OCI-LY3 (cell line): ENCODE data around the gene ITIH5.

Experiments used
- H2AFZ ChIP-seq: fragments of 200-600, 300-600 bp; shearing (Covaris generic); 2 replicates; pipeline ENCODE4 v1.6.0; 2014; ENCODE audit warnings: antibody characterized with exemption, low read depth, low read length
- H3K27ac ChIP-seq: fragments of 200-600, 300-600 bp; sonication (generic); 2 replicates; pipeline ENCODE4 v1.5.1; 2014; ENCODE audit warnings: mild to moderate bottlenecking, low read length, moderate library complexity, mixed read lengths
- H3K27me3 ChIP-seq: fragments of 200-600, 300-600 bp; sonication (generic); 2 replicates; pipeline ENCODE4 v1.6.1; 2014; ENCODE audit warnings: low read depth, low read length, mixed read lengths
- H3K36me3 ChIP-seq: fragments of 200-600, 300-600 bp; sonication (generic); replicated peaks from 2 replicates; pipeline ENCODE3; 2014; ENCODE audit warnings: low read depth, low read length, mixed read lengths
- H3K4me1 ChIP-seq: fragments of 300-600, 200-600 bp; sonication (generic); 2 replicates; pipeline ENCODE4 v1.6.1; 2014; ENCODE audit warnings: low read length, mixed read lengths
- H3K4me2 ChIP-seq: fragments of 200-600, 300-600 bp; sonication (generic); 2 replicates; pipeline ENCODE4 v1.6.1; 2014; ENCODE audit warnings: low read length, mixed read lengths
- H3K4me3 ChIP-seq: fragments of 300-600, 200-600 bp; sonication (generic); 2 replicates; pipeline ENCODE4 v1.5.1; 2014; ENCODE audit warnings: antibody characterized with exemption, mild to moderate bottlenecking, low read length, moderate library complexity
- H3K79me2 ChIP-seq: fragments of 300-600, 200-600 bp; shearing (Covaris generic); 2 replicates; pipeline ENCODE4 v1.6.1; 2014; ENCODE audit warnings: mild to moderate bottlenecking, low read length, mixed read lengths
- H3K9ac ChIP-seq: fragments of 300-600, 200-600 bp; shearing (Covaris generic); 2 replicates; pipeline ENCODE4 v1.6.0; 2014; ENCODE audit warnings: mild to moderate bottlenecking, low read length, moderate library complexity
- H3K9me3 ChIP-seq: fragments of 200-600, 300-600 bp; shearing (Covaris generic); 2 replicates; pipeline ENCODE4 v1.6.1; 2014; ENCODE audit warnings: low read length, mixed read lengths; ENCODE audit not compliant: insufficient read depth
- H4K20me1 ChIP-seq: fragments of 200-600, 300-600 bp; sonication (generic); 2 replicates; pipeline ENCODE4 v1.6.1; 2016; ENCODE audit warnings: low read length, mixed read lengths; ENCODE audit not compliant: insufficient read depth
- EZH2phosphoT487 ChIP-seq: fragments of 200-600 bp; shearing (Covaris generic); IDR thresholded peaks from 2 replicates; pipeline ENCODE4 v1.6.1; 2018; ENCODE audit warnings: antibody characterized with exemption, mixed run types, low read depth
- TF ChIP-seq, protein P1 (sequence below): fragments of 200-600, 300-600 bp; sonication (generic); IDR thresholded peaks from 2 replicates; pipeline ENCODE4 v1.5.1; 2014; ENCODE audit warnings: antibody characterized with exemption, low read length, low read depth

ITIH5 gene

DNA sequence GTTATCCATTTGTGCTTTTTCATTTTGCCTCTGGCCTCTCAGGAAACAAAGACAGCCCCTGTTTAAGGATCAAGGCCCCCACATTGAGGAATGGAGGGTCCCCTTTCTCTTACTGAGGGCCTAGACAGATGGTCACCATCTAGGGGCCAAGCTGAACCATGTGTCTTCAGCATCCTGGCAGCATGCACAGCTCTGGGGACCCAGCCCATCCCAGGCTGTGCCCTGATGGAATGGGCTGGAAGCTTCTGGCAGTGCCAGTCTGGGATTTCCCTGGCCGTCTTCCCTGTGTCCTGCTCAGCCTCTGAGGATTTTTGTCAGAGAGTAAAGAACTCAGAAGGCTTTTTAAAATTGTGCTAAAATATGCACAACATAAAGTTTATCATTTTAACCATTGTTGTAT lies 116.8 kb downstream of the ITIH5 start:
- no peak for TF ChIP-seq EZH2phosphoT487
- TF ChIP-seq, protein P1, sequence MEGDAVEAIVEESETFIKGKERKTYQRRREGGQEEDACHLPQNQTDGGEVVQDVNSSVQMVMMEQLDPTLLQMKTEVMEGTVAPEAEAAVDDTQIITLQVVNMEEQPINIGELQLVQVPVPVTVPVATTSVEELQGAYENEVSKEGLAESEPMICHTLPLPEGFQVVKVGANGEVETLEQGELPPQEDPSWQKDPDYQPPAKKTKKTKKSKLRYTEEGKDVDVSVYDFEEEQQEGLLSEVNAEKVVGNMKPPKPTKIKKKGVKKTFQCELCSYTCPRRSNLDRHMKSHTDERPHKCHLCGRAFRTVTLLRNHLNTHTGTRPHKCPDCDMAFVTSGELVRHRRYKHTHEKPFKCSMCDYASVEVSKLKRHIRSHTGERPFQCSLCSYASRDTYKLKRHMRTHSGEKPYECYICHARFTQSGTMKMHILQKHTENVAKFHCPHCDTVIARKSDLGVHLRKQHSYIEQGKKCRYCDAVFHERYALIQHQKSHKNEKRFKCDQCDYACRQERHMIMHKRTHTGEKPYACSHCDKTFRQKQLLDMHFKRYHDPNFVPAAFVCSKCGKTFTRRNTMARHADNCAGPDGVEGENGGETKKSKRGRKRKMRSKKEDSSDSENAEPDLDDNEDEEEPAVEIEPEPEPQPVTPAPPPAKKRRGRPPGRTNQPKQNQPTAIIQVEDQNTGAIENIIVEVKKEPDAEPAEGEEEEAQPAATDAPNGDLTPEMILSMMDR = no peak
- H3K9ac ChIP-seq = no peak overlapping the region
- no peaks in the 10 kb centered on the region for H3K36me3 ChIP-seq
- H3K4me3 ChIP-seq = no peak overlapping the region
- H4K20me1 ChIP-seq = no peaks in the 10 kb centered on the region
- H2AFZ ChIP-seq = no peak overlapping the region
- H3K27me3 ChIP-seq = no peaks in the 10 kb centered on the region
- H3K9me3 ChIP-seq = no peaks in the 10 kb centered on the region
- H3K79me2 ChIP-seq = no peaks in the 10 kb centered on the region
- no peaks in the 10 kb centered on the region for H3K4me1 ChIP-seq
- no peak overlapping the region for H3K27ac ChIP-seq
- no peak overlapping the region for H3K4me2 ChIP-seq

DNA sequence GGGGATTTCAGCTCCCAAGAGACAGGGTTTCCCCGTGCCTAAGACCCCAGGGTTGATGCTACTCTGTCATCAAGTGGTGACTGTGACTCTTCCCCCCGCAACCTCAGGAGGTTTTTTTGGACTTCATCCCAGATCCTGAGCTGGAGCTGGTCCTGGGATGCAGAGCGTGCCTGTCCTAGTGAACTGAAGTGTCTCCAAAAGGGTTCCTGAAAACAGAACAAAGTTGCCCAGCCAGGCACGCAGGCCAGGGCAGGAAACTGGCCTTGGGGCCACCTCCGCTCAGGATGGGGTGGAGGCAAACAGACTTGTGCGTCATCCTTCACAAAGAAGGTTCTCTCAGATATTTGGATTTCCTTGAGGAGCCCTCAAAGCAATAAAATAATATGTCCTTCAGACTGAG lies 118.9 kb downstream of the ITIH5 start:
- no peak overlapping the region for H2AFZ ChIP-seq
- H3K9me3 ChIP-seq = no peaks in the 10 kb centered on the region
- H3K79me2 ChIP-seq = no peaks in the 10 kb centered on the region
- H3K9ac ChIP-seq = no peak overlapping the region
- no peak overlapping the region for H3K4me3 ChIP-seq
- peaks cover 6% of the 10 kb centered on the region; the same call in 1 of the 2 replicates for H3K4me1 ChIP-seq
- H3K4me2 ChIP-seq = no peak overlapping the region
- no peak overlapping the region for H3K27ac ChIP-seq
- TF ChIP-seq, protein P1 = no peak
- TF ChIP-seq EZH2phosphoT487 = no peak
- no peaks in the 10 kb centered on the region for H3K36me3 ChIP-seq
- no peaks in the 10 kb centered on the region for H3K27me3 ChIP-seq
- H4K20me1 ChIP-seq = no peaks in the 10 kb centered on the region

DNA sequence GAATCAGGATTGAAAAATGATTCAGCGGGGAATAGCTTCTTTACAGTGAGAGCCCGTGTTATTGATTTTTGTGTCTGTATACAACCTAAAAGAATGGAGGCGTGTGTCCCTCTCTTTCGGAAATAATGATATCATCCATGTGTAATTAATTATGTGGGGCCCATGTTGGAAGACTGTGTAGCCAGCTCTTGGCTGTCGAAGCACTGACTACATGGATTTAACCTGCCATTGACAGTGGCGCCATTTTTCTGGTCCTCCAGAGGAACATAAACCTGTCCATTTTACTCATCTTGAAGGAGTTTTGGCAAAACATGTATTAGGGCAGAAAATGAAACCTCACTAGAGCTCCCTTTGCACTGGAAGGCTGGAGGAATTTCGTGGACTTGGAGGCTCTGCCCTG lies 119.6 kb downstream of the ITIH5 start:
- no peak overlapping the region for H3K27ac ChIP-seq

DNA sequence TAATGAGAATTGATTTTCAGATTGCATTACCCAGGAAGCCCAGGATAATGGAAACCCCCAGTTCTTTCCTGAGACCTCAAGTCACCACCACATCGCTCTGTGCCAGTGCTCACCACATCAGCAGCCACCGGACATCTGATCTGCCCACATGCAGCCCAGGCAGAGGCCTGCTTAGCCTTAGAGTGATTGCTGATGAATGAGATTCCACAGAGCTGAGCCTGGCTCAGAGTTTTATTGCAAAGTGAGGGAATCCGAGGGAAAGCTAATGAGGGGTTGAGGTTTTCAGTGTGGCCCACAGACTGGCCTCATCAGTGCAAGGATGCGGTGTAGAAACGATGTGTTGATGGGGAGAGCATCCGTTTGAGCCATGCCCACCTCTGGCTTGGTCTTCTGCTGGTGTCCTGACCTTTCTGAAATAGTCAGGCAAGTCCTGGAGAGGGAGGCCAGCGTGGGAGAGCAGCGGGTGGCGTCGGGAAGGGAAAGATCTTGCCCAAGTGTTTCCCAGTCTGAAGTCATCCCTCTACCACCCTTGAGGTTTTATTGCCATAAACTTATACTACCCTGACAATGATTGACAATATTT lies 120.3 kb downstream of the ITIH5 start:
- Histone ChIP-seq H3K79me2 (no peaks in the 10 kb centered on the region), H3K4me3 (no peak overlapping the region), H3K9ac (no peak overlapping the region), H3K27ac (no peak overlapping the region), H3K9me3 (no peaks in the 10 kb centered on the region), H3K4me2 (no peak overlapping the region), H3K36me3 (no peaks in the 10 kb centered on the region), H4K20me1 (no peaks in the 10 kb centered on the region), H3K27me3 (no peaks in the 10 kb centered on the region), H2AFZ (no peak overlapping the region), H3K4me1 (peaks cover 6% of the 10 kb centered on the region; the same call in 1 of the 2 replicates)
- TF ChIP-seq, protein P1 = no peak
- TF ChIP-seq EZH2phosphoT487 = no peak

More for the DNA sequence above, 119.6 kb downstream of the ITIH5 start:
- Histone ChIP-seq H2AFZ (no peak overlapping the region), H3K79me2 (no peaks in the 10 kb centered on the region), H3K4me1 (peaks cover 6% of the 10 kb centered on the region; the same call in 1 of the 2 replicates), H3K9ac (no peak overlapping the region), H3K9me3 (no peaks in the 10 kb centered on the region), H3K27me3 (no peaks in the 10 kb centered on the region), H3K4me2 (no peak overlapping the region), H4K20me1 (no peaks in the 10 kb centered on the region), H3K36me3 (no peaks in the 10 kb centered on the region), H3K4me3 (no peak overlapping the region)
- TF ChIP-seq EZH2phosphoT487 = no peak
- TF ChIP-seq, protein P1 = no peak
